Adrenal gland (tissue), 5 donors: ENCODE measurements around the gene DNAI7.

Source experiments
- CTCF ChIP-seq, 6 experiments: fragments of 450-650 bp in 4 of 6; fragments of 200-600 bp in 2 of 6; sonication (generic) in 1 of 6; IDR thresholded peaks; 1 replicate in 5 of 6; 2 replicates in 1 of 6; pipeline versions ENCODE4 v1.5.1 to v1.8.0; 2016 to 2021; ENCODE audit warnings: antibody characterized with exemption in 6 of 6, mild to moderate bottlenecking in 2 of 6, moderate library complexity in 1 of 6
- POLR2A ChIP-seq, 2 donors: fragments of 450-650 bp; IDR thresholded peaks; one replicate each; pipeline ENCODE4 v1.6.1; 2017; ENCODE audit warnings: antibody characterized with exemption in 2 of 2, mild to moderate bottlenecking in 2 of 2, moderate library complexity in 1 of 2
- donor health status: DM: no; HTN: no; CAD: no.

DNA sequence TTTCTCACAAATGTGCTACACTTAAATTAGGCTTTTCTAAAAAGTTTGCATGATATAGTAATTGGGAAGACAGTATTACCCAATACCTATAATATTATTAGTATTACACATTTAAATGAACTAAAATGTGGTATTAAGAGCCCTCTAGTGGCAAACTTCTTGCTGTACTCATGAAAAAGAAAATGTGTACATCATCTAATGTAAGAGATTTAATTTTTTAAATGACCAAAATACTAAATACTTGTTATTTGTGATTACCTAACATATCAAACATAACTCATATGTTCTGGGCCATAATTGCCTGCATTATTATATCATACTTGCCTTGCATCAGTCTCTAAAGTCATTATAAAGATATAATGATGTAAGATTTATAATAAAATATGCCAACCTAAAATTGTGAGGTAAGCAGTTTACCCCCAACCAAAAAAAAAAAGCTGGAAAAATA is 64.2 kb downstream of the DNAI7 start:
- TF ChIP-seq CTCF (IDR thresholded peaks at IDR 0.05) (peak; percentile 47 to 80 (median 65)), POLR2A (IDR thresholded peaks at IDR 0.05) (no peak)
